Activated CD4-positive, alpha-beta T cell treated with anti-CD3 and anti-CD28 coated beads, Interleukin-2, amount 50 U/mL, for 4 hours (primary cell): ENCODE data around the gene TBX2.
"Not testable (repeated sequence)": the region's sequence is repeated elsewhere in the genome, so short reads cannot be mapped to it uniquely, and the experiment has no call there.

Experiments
- DNase-seq, 2 experiments: peaks; one replicate each; pipeline ENCODE4 v3.0.0-alpha.2; 2020

Gene TBX2

DNA sequence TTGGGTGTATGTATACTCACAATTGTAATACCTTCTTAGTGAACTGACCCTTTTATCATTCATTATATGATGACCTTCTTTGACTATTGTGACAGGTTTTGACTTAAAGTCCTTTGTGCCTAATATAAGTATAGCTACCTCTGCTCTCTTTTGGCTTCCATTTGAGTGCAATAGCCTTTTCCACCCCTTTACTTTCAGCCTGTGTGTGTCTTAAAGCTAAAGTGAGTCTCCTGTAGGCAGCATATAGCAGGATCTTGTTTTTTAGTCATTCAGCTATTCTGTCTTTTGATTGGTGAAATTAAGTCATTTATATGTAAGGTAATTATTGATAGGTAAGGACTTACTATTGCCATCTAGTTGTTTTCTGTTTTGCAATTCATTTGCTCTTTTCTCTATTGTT, 36.6 kb downstream of the TBX2 start:
- no peak for DNase-seq

DNA sequence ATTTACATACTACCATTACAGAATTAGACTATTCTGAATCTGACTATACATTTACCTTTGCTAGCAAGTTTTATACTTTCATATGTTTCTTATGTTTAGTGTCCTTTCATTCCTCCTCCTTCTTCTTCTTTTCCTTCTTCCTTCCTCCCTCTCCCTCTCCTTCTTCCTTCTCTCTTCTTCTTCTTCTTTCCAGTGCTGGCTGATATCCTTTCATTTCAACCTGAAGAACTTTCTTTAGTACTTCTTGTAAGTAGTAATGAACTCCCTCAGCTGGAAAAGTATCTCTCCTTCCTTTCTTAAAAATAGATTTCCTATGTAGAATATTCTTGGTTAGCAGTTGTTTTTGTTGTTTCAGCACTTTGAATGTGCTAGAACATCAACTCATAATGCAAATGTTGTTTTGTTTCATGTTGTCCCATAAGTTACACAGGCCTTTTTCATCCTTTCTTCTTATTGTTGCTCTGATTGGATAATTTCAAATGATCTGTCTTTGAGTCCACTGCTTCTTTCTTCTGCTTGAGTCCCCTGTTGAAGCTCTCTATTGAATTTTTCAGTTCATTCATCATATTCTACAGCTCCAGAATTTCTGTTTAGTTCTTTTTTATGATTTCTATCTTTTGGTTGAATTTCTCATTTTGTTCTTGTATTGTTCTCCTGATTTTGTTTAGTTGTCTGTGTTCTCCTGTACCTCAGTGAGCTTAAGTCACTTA, 37.5 kb downstream of the TBX2 start:
- DNase-seq = no peak

DNA sequence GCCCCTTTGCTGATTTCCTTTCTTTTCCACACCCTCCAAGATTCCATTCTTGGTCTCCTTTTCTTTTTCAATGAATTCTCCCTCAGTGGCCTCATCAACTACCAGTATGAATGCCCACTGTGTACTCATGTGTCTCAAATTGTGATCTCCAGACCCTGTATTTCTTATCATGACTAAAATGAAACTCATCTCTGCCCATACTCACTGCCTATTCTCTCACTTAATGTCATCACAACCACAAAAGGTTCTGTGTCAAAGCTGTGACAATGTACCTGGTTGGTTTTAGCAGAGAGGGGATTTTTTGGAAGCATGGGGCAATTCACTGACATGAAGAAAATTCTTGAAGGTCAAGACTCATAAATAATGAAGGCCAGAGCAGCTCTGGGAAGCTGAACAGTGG, 41.1 kb downstream of the TBX2 start:
- DNase-seq = no peak

DNA sequence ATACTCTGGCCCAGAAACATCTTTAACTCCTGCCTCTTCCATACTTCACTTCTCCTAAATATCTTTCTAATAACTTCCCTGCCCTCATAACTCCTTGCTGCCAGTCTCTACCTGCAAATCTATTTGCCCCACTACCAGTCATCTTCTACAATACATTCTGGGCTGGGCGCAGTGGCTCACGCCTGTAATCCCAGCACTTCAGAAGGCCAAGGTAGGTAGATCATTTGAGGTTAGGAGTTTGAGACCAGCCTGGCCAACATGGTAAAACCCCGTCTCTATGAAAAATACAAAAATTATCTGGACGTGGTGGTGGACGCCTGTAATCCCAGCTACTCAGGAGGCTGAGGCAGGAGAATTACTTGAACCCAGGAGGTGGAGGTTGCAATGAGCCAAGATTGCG, 41.9 kb downstream of the TBX2 start:
- DNase-seq = not testable (repeated sequence)

DNA sequence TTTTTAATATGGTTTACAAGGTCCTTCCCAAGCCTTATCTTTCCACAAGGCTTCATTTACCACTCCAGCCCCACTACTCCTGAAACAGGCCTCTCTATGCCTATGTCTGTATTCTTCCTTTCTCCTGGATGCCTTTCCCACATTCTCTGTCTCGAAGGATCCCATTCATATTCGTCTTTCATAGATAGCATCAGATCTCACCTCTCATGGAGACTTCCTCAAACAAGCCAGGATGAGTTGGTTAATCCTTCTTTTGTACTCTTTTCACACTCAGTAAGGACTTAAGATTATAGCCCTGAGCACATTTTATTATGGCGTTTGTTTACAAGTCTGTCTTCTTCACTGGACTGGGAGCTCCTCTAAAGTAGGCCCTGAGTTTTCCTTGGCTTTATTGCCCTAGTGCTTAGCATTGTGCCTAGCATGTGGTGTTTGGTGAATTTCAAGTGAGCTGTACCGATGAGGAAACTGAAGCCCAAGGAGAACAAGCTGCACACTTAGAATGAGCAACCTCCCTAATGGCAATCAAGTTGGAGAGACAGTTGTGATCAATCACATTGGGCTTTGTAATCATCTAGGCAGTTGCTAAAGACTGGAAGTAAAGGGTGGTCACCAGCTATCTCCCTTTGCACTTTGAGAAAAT, 42.6 kb downstream of the TBX2 start:
- no peak for DNase-seq

DNA sequence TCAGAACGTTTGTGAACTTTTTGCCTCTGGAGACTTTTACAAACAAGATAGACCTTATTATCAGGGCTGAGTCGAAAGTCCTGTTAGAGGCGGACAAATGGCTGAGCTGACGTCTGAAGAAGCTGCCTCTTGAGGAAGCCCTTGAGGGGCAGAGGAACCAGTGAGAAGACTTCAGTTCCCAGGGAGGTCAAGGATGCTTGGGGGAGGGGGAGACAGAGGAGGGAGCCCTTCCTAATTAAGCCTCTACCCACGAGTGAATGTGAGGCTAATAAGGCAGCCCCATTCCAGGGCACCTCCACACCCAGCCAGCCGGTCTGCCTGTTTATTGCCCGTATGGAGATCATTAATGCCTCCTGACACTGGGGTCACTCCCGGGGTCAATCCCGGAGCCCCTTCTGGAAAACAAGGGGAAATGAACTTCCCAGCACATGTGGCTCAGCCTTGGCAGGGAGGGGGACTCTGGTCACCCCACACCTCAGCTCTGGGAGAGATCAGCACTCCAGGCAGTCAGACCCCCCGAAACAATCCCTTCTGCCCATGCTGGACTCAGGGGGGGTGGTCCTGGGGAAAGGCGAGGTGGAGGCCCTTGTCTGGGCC, 43.3 kb downstream of the TBX2 start:
- no peak for DNase-seq

DNA sequence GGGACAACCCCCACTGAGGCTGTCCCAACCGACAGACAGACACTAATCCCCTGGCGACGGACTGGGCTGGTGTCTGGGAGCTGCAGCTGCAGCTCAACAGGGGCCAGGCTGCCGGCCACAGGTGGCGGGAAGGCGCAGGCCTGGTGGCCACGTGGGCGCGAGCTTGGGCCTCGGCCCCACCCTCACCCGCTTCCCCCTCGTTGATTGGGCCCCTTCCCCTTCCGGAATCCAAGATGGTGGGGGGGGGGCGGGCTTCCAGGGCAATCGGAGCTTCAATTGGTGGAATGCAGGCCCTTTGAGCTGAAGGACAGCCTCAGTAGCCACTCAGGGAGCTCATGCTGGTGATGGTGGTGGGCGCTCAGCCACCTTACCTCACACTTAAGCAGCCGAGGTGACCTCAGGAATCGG, 43.8 kb downstream of the TBX2 start:
- DNase-seq = no peak

DNA sequence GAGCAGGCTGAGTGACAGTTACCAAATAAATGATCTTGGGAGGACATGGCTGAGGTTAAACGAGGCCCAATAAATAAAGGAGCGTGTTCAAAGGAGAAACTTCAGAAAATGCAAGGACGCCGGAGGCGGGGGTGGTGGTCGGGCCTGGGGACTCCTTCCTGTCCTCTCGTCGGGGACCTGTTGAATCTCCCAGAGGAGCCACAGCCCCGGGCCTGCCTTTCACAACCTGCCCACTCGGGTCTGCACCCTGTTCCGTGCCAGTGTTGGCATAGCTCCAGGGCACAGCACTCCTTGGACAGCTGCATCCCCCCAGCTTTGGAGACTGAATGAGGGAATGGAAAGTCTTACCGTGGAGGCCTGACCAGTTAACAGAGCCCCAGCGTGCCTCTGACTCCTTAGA, 44.4 kb downstream of the TBX2 start:
- DNase-seq = no peak

DNA sequence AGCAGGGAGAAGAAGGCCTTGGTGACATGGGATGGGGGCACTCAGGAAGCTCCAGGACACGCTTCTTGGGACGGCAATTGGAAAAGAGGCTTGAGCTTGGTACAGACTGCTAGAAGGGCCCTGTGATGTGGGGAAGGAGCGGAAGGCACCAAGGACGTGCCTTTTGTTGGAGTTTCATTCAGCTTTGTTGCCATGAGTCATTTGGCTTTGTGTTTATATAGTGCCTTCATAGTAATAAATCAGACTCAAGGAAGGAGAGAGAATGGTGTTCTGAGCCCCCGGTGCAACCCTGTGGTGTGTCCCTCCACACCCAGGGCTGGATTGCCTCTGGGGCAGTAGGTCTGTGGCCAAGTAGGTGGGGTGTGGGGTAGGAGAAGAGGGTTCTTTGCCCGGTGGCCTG, 45.2 kb downstream of the TBX2 start:
- DNase-seq = no peak

DNA sequence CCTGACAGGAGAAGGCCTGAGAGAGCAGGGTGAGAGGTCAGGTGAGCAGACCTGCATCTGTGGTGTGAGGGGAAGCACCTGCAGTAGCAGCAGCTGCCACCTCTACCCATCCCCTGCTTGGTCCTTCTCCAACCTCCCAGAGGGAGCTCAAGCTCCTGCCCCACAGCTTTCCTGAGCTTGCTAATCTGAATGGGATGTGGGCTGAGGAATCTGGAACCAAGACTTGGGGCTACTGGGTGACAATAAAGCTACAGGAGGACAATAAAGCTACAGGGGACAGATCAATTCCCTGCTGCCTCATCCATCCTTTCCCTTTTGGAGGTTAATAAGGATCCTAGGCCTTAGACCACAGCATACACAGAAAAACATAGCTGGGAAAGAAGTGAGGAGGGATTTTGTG, 47.7 kb downstream of the TBX2 start:
- DNase-seq = no peak

DNA sequence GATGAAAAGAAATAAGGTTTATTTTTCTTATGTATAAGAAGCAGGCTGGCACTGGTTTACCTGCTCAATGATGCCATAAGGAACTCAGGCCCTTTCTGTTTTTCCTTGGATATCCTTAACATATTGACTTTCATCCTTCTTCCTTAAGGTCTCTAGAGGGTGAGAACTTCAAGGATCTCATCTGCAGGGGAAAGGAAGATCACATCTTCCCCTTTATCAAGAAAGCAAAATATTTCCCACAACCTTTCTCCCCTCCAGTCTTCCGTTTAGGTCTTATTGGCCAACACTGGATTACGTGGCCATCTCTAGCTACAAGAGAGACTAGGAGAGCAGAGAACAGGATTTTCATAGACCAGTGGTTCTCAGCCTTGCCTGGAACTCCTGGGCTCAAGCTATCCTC, 48.4 kb downstream of the TBX2 start:
- DNase-seq = no peak

DNA sequence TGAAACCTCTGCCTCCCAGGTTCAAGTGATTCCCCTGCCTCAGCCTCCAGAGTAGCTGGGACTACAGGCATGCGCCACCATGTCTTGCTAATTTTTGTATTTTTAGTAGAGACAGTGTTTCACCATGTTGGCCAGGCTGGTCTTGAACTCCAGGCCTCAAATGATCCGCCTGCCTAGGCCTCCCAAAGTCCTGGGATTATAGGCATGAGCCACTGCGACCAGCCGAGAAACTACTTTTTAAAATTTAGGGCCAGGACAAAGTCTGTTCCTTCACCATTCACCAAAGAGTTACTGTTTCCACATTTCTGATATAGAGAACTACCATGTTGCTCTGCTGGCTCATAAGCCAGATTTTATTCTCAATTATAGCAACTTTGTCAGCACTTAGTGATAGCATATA, 49.5 kb downstream of the TBX2 start:
- DNase-seq = not testable (repeated sequence)

DNA sequence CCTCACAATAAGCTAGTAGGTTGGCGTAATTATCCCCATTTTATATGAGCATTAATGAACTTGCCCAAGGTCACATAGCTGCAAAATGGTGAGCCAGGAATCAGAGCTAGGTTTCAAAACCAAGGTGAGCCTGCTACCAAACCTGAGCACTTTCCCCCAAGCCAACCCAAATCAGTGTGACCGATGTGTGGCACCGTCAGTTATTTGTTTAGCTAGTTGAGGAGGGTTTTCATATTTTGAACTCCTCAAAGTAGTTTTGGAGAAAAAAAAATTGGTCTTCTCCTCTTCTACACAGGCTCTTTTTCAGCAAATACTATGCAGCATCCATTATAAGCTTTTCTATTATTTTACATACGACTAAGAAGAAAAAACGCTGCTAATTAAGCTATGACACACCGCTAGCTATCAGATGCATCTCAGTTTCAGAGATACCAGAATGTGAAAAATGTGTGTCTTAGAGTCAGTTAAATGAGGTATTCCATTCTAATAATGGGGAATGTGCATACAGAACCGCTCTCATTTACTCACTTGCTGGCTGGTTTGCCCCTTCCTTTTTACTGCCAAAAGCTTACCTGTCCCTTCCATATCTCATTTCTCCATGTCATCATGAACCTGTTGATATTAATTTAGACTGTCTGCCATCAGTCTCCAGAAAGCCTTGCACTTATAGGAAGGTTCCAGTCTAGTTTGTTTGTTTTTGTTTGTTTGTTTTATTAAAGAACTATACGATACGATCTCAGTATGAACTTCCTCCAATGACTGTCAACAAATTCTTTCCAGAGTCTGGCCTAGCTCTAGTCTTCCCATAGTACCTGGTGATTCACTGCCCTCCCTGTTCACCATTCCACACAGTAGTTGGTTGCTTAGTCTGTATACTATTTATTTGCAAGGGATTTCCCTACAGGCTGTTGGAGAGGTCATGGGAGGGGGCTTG, 50.3 kb downstream of the TBX2 start:
- DNase-seq = no peak

DNA sequence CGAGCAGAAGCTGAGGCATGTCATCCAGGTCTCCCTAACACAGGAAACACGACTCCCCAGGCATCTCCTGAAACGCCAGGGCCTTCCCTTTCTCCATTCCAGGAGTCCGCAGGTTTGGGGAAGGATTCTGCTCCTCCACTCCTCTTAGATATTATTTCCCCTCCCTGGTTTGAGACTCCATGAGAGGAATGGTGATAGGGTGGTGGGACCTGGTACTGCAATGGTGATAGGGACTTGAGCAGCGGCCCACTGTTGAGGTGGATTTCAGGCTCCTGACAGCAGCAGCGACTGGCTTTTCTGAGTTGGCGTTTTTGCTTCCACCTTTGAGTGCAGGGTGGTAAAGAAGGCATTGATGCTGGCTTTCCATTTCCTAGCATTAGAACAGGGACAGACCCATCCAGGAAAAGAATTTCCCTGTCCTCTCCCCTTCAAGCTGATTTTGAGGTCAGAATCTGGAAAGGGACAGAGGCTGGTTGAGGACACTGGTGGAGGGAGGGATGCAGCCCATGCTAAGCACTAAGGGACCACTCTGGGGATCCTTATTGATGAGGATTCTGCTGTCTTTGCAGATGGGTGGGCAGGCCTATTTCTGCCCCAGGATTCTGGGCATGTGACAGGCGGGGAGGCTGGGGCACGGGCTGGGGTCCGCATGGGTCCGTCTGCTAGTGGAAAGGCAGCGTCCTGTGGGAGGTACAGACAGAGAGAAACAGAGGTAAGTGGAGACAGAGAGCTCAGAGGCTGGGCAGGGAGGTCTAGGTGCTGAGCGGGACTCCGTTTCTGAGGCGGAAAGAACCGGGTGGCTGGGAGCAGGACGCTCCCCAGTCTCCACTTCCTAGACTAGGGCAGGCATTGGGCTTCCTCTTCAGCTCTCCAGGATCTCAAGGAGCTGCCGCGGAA, 51.2 kb downstream of the TBX2 start:
- no peak for DNase-seq

DNA sequence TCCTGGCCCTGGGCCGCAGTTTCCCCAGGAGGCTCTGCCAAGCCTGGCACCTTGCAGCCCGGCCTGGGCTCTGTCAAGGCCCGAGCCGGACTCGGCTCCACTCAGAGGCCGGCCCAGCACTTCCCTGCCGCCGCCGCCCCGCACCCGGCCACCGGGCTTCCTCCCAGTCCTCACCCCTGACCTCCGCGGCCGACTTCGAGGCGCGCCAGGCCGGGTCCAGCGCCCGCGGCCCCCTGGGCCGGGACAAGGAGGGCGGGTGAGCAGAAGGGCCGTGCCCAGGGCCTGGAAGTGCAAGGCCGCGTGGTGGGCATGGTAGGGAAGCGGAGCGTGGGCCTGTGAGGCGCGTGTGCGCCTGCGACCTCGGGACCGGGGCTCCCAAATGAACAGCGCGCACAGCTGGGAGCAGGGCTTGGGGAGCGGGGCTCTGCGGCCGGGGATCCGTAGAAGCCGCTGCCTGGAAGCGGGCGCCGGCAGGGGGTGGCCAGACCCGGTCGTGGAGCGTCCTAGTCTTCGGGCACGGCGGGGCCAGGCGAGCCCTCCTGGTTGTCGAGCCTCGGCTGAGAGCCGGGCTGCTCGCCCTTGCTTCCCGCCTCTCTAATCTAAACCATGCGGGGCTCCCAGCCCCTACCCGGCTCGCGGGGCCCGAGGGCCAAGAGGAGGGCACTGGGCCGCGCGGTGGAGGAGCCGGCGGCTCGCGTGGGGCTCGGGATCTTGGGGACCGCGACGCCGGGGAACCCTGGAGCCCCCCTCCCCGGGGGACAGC, 52.1 kb downstream of the TBX2 start:
- no peak for DNase-seq

DNA sequence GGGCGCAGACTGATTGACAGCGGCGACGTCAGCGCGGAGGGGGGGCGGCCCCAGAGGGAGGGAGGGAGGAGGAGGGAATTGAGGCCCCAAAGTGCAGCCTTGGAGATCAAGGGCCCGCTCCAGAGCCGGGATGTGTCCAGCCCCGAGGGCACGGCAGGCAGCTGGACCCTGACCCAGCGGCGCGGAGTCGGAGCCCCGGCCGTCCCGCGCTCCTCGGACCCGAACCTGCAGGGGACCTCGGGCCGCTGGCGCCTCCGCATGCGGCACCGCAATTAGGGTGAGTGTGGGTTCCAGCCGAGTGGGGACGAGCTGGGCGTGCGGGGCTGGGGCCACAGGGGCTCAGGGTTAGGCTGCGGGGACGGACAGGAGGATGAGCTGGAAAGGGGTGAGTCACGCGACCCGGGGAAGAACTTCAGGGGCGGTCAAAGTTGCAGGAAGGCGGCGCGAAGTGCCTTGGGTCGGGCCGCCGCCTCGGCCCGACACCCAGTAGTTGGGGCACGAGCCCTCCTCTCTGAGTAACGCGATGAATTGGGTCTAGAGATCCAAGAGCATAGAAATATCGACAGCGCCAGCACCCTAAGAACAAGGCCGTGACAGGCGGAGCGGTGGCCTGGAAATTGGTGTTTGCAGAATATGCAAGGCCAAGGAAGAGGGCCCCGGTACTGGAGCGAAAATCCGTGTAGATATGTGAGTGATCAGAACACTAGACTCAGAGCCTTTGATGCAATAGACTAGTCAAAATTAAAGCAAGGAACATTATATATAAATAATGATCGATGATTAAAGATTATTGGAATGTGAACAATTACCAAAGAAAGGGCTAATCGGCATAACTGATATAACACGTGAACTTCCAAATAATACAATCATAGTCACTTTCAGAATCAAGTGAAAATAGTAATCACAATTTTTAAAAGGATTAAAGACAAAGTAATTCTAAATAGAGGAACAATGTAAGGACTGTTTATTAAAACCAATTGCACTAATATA, 53.0 kb downstream of the TBX2 start, which contains the start of gene TBX4:
TBX4 (plus strand) TSS at position 122 of the 990 bp plus-strand sequence. CDS start 4,069 bp downstream, outside the sequence.
- no peak for DNase-seq

DNA sequence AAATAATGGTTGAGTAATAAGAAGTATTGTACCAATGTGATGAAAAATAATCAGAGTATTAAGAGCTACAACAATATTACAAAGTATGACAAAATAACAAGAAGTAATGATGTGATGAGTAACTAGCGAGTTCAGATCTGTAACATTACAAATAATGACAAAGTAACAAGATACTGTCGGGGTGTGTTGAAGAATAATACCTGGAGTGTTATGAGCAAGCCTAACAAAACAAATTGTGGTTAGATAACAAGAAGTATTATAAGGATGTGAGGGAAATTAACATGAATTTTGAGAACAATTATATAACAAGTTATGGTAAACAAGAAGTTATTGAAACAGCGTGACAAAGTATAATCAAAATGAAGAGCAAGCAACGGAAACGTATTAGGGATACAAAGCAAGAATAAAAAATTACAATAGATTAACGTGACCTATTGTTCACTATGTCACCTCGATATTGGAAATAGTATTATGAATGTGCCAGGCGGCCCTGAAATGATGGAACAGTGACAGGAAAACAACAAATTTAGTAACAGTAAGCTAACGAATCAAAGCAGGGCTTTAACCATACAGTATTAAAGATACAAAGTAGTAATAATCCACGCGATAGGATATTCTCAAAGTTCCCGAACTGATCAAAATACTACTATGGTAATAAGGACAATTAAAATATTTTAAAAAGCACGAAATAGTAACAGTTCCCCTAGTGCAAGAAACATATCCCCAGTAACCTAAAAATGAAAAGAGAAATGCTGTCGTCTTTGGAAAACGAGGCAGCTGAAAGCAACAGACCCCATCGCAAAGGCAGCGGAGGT, 54.1 kb downstream of the TBX2 start:
- no peak for DNase-seq

DNA sequence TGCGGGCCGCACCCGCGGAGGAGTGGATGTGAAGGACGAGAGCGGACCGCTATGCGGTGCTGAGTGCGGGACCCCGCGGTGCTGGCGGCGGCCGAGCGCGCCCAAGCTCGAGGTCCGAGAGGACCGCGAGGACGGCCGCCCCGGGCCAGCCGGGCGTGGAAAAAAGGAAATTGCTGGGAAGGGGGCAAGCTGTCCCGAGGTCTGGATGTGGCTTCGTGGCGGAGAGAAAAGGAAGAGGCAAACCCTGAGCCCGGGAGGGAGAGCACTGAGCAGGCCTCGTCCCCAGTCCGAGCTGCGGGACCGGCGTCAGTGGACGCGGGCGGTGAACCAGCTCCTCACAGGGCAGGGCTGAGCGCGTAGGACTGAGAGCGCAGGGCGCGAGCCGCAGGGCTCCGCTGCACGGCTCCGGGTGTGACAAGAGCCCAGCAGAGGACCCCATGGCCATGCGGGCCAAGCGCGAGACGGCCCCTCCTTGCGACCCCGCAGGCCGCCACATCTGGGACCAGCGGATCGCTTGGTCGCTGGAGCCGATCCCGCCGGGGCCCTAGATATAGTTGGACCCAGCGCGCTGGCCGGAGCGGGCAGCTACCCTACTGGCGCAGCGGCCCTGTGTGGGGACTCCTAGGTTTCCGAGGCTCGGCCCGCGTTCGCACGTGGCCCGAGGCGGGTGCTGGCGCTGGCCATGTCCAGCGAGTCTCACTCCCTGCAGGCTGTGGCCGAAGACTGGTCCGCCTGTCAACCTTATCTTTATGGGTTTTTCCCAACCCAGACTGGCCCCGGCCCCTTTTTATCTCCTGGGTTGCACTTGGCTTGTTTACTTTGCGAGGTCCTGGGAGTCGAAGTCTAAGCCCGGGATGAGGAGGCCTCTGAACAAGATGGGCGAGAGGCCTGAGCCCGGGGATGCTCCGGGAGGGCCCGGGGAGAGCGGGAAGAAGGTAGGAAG, 55.0 kb downstream of the TBX2 start:
- DNase-seq = no peak
